Progenitor cell of endocrine pancreas (in vitro differentiated cells): ENCODE results near the gene CACNA1F. TPM values are rescaled to one million over a fixed set of nuclear protein-coding genes. Genes with fewer than 3 reads are reported as not detected.

ENCODE experiments used
- DNase-seq: peaks from one replicate; pipeline ENCODE4 v3.0.0; 2021; ENCODE audit warnings: low spot score; ENCODE audit not compliant: unreplicated experiment
- H3K27ac Mint-ChIP-seq: 2 replicates; pipeline ENCODE4 v1.8.0; 2021; ENCODE audit warnings: mild to moderate bottlenecking, moderate library complexity, mixed read lengths
- H3K27me3 Mint-ChIP-seq: 2 replicates; pipeline ENCODE4 v1.8.0; 2021; ENCODE audit warnings: mixed read lengths
- H3K36me3 Mint-ChIP-seq: 2 replicates; pipeline ENCODE4 v1.8.0; 2022; ENCODE audit warnings: mixed read lengths; ENCODE audit not compliant: insufficient read depth
- H3K4me1 Mint-ChIP-seq: 2 replicates; pipeline ENCODE4 v1.8.0; 2021; ENCODE audit warnings: low read depth, mixed read lengths
- H3K4me3 Mint-ChIP-seq: 2 replicates; pipeline ENCODE4 v1.8.0; 2021; ENCODE audit warnings: low read depth, mild to moderate bottlenecking, moderate library complexity, mixed read lengths
- H3K9me3 Mint-ChIP-seq: 2 replicates; pipeline ENCODE4 v1.8.0; 2021; ENCODE audit warnings: low read depth, mixed read lengths
- CTCF ChIP-seq: fragments of 200-600 bp; sonication (generic); IDR thresholded peaks from one replicate; pipeline ENCODE4 v1.5.0; 2021; ENCODE audit warnings: antibody characterized with exemption, mild to moderate bottlenecking; ENCODE audit not compliant: unreplicated experiment
- total RNA-seq: library from RNA; stranded (reverse); gene quantifications from 2 replicates; pipeline ENCODE4 v1.2.1, GENCODE V29; 2021

The CACNA1F gene
- total RNA-seq, 1 donor from 2014 or later = 0.19 TPM

GRCh38 chrX:49165901-49166881, 66.9 kb downstream of the CACNA1F start:
- peaks cover 13% of the 10 kb centered on the region for H3K9me3 Mint-ChIP-seq
- peak; percentile 27 for TF ChIP-seq CTCF
- H3K4me3 Mint-ChIP-seq = peak overlapping the region; percentile 52
- H3K4me1 Mint-ChIP-seq = peaks cover 13% of the 10 kb centered on the region
- DNase-seq = peak; percentile 72
- H3K27ac Mint-ChIP-seq = no peak overlapping the region
- peaks cover 4% of the 10 kb centered on the region for H3K36me3 Mint-ChIP-seq
- peaks cover 13% of the 10 kb centered on the region for H3K27me3 Mint-ChIP-seq

GRCh38 chrX:49164589-49165360, 68.4 kb downstream of the CACNA1F start:
- H3K27me3 Mint-ChIP-seq = peaks cover 9% of the 10 kb centered on the region
- DNase-seq = no peak
- no peak overlapping the region for H3K4me3 Mint-ChIP-seq
- no peak for TF ChIP-seq CTCF
- H3K27ac Mint-ChIP-seq = no peak overlapping the region
- peaks cover 4% of the 10 kb centered on the region for H3K36me3 Mint-ChIP-seq
- H3K4me1 Mint-ChIP-seq = peaks cover 13% of the 10 kb centered on the region
- peaks cover 13% of the 10 kb centered on the region for H3K9me3 Mint-ChIP-seq

- peaks cover 4% of the 10 kb centered on the region for H3K36me3 Mint-ChIP-seq
- peaks cover 13% of the 10 kb centered on the region for H3K4me1 Mint-ChIP-seq
- H3K27ac Mint-ChIP-seq = peak overlapping the region; percentile 93
- TF ChIP-seq CTCF = peak; percentile 79
- peak; percentile 63 for DNase-seq
- H3K9me3 Mint-ChIP-seq = peaks cover 8% of the 10 kb centered on the region
- H3K27me3 Mint-ChIP-seq = peaks cover 4% of the 10 kb centered on the region
- peak overlapping the region; percentile 74 for H3K4me3 Mint-ChIP-seq
Measured at GRCh38 chrX:49163555-49164419, 69.4 kb downstream of the CACNA1F start.

GRCh38 chrX:49162620-49163019, 70.5 kb downstream of the CACNA1F start, which contains the start of gene MAGIX:
Gene MAGIX (plus strand): TSS chrX:49162758. CDS start chrX:49162890, 132 bp downstream.
- H3K4me3 Mint-ChIP-seq = peak within 1 kb of the TSS; percentile 69
- peaks cover 8% of the 10 kb centered on the region for H3K9me3 Mint-ChIP-seq
- peaks cover 4% of the 10 kb centered on the region for H3K36me3 Mint-ChIP-seq
- peaks cover 4% of the 10 kb centered on the region for H3K27me3 Mint-ChIP-seq
- H3K27ac Mint-ChIP-seq = peak within 1 kb of the TSS; percentile 79
- peaks cover 13% of the 10 kb centered on the region for H3K4me1 Mint-ChIP-seq
- no peak for DNase-seq
- TF ChIP-seq CTCF = no peak
